HG03457 (cell line): ENCODE data around the gene CDK14.
"Not testable (repeated sequence)": the region's sequence is repeated elsewhere in the genome, so short reads cannot be mapped to it uniquely, and the experiment has no call there.

ENCODE experiments used
- ATAC-seq: cut with Tn5 transposase; IDR thresholded peaks from one replicate; pipeline ENCODE4 v1.9.1; 2021; ENCODE audit warnings: moderate number of reproducible peaks; ENCODE audit not compliant: unreplicated experiment

Gene CDK14

DNA sequence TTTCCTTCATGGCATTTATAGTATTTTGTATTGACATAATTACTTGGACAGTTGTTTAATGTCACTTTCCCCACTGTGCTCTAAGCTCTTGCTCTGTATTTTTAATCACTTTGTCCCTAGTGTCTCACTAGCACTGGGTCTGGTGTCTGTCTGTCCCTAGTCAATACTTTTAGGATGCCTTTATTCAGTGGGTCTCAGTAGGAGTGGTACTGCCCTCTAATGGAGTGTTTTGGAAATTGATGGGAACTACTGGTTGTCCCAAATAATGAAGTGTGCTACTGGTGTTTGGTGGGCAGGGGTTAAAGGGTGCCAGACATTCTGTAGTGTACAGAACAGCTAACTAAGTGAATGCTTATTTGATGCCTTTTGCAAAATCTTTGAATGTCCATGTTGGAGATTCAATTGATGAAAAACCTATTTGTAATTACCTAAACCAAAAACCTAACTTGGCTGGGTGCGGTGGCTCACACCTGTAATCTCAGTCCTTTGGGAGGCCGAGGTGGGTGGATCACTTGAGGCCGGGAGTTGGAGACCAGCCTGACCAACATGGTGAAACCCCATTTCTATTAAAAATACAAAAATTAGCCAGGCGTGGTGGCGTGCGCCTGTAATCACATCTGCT, 33.3 kb downstream of the CDK14 start:
- ATAC-seq = no peak

- ATAC-seq = no peak
Observed at GRCh38 chr7:90631502-90631901, 35.4 kb downstream of the CDK14 start.

- ATAC-seq = not testable (repeated sequence)
Observed at GRCh38 chr7:90639683-90640082, 43.6 kb downstream of the CDK14 start.

DNA sequence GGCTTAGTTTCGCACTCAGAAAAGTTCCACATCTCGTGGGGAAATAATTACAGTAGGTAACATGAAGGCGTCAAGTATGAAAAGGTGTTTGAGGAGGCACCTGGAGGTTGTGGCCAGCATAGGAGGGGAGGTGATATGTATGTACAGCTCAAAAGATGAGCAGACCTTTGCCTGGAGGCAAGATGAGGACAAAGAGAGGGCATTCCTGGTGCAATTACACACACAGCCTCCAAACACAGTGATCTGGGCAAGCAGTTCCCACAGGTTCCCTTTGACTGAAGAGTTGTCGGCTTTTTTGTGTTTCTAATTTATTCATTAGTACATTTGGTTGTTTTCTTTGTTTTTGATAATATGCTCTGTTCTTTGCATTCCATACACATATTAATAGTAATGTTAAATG, 46.9 kb downstream of the CDK14 start:
- ATAC-seq = no peak

GRCh38 chr7:90645784-90646183, 49.7 kb downstream of the CDK14 start:
- peak; percentile 63 for ATAC-seq

DNA sequence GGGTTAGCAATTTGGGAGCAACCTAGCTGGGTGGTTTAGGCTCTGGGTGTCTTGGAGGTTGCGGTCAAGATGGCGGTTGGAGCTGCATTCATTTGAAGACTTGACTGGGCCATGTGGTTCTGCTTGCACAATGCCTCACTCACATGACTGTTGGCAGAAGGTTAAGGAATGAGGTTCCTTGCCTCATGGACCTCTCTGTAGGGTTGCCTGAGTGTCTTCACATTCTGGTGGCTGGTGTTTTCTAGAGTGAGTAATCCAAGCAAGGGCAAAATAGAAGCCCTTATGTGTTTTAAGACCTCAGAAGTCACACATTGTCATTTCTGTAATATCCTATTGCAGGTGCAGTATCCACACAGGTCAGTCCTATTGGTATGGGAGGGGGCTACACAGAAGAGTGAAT, 52.0 kb downstream of the CDK14 start:
- ATAC-seq = no peak

DNA sequence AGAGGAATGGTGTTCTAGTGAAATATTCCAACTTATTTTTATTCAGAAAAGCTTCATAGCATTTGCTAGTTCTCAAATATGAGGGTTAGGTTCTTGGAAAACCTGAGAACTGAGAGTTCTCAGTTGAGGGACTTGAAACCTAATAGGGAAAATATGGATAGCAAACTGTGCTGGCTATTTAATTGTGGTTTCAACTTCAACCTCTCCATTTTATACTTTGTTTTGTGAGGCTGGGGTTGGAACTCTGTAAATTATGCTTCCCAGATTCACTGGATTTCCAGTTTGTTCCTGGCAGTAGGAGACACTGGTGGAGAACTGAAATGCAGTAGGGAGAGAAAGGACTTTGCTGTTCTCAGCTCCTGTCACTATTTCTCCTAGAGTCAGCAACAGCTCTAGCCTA, 52.7 kb downstream of the CDK14 start:
- no peak for ATAC-seq

DNA sequence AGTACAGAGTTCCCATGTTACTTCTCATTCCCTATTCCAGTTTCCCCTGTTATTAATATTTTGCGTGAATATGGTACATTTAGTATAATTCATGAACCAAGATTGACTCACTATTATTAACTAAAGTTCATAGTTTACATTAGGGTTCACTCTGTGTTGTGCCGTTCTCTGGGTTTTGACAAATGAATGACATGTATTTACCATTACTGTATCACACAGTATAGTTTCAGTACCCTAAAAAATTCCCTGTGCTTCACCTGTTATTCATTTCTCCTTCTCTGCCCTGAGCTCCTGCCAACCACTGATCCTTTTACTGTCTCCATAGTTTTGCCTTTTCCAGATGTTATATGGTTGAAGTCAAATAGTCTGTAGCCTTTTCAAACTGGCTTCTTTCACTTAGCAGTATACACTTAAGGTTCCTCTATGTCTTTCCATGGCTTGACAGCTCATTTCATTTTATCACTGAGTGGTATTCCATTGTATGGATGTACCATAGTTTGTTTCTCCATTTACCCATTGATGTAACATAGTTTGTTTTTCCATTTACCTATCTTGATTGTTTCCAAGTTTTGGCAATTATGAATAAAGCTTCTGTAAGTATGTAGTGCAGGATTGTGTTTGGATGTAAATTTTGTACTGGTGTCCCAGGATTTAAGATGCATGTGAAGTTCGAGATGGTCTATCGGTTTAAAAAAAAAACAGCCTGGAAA, 58.8 kb downstream of the CDK14 start:
- no peak for ATAC-seq

DNA sequence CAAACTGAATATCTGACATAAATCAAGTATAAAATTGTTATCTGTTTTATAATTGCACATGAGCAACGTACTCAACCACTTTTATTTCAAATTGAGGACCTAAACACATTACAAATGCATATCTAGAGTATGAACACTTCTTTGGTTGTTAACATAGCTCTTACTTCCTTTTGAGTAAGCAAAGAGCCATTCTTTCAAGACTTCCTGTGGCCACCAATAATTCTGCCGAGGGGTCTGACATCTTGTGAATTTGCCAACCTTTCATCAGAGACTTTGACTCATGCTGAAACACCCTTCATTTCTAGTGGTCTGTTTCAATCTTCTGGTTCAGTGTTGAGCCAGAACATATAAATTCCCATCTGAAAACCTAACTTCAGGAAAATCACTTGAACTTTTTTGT, 59.4 kb downstream of the CDK14 start:
- ATAC-seq = no peak

- no peak for ATAC-seq
Observed at GRCh38 chr7:90657481-90657880, 61.4 kb downstream of the CDK14 start.

- ATAC-seq = no peak
Observed at GRCh38 chr7:90660100-90660499, 64.0 kb downstream of the CDK14 start.

GRCh38 chr7:90660819-90661218, 64.7 kb downstream of the CDK14 start:
- ATAC-seq = no peak

DNA sequence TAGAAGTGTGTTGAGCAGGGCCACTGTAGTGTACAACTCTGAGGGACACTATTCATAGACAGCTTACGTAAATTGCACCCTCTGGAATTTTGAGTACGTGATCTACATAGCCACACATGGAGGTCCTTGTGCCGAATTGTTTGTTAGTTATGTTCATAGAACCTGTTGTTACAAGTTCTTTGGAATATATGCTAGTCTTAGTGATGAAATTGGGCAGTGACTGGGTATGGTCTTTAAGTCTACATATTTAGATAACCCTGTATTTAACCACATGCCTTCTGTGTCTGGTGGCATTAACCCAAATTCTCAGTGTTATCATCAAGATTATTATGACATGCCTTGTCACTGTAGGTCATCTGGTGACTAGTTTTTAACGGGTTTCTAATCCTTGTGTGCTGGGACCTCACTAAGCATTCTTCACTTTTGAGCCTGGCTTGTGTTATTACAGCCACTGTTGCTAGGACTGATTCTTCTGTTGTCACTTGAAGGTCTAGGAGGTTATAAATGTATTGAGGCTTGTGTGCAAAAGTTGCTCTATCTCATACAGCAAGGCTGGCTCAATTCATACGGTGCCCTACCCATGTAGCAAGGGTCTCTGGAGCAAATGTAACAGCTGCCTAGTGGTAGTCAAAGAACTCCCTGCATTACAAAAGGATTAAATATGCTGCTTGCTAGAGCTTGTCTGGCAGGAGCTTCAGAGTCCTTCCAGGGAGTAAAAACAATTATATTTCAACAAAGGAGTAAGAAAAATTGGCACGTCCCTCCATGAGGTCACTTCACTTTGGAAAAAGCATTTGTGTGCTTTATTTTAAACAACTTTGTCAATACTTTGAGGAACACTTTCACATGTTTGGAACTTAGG, 65.4 kb downstream of the CDK14 start:
- ATAC-seq = no peak

DNA sequence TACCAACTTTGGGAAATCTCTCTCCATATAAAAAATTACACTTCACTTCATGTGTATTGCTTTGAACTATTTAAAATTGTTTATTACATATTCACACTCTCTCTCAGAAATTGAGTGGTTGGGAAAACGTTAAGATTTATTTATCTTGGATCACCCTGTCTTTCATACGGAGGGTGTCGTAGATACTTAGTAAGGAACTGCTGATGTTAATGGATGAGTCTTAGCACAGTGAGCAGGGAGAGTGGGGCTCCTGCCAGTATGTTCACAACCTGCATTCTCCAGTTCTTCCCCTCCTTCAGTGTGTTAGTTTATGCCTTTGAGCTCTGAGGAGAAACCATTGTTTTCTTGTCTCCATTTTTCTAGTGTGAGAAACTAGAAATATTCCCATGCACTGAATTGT, 67.1 kb downstream of the CDK14 start:
- no peak for ATAC-seq

- ATAC-seq = no peak
Observed at GRCh38 chr7:90666186-90666585, 70.1 kb downstream of the CDK14 start.

DNA sequence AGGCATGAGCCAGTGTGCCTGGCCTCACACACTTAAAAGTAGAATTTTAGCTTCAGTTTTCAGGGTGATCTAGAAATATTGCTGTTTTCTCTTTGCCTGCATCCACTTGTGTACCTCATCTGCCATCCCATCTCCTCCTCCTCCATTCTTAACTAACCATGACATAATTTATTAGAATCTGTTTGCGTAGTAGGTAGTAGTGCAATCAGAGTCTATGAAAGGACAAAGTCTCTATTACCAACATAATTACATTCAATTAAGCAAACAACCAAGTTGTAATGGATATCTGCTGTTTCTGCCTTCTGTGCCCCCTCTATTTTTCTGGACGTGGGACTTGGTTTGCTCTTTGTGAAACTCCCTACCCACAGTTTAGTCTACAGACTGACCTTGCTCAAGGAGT, 72.9 kb downstream of the CDK14 start:
- no peak for ATAC-seq

DNA sequence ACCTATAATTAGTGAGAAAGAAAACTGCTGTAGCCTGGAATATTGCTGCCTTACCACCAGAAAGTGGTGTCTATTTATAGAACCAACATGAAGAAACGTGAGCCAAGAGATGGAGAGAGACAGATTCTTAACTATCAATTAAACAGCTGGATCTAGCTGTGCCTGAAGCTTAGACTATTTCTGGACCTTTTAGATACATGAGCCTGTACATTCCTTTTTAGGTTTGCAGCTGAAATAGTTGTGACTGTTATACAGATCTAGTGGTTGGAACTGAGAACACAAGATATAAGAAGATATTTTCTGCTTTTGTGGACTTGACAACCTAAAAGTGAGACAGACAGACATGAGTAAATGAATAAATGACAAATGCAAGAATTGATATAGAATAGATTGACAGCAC, 73.4 kb downstream of the CDK14 start:
- ATAC-seq = no peak

- no peak for ATAC-seq
Observed at GRCh38 chr7:90671571-90671970, 75.5 kb downstream of the CDK14 start.

DNA sequence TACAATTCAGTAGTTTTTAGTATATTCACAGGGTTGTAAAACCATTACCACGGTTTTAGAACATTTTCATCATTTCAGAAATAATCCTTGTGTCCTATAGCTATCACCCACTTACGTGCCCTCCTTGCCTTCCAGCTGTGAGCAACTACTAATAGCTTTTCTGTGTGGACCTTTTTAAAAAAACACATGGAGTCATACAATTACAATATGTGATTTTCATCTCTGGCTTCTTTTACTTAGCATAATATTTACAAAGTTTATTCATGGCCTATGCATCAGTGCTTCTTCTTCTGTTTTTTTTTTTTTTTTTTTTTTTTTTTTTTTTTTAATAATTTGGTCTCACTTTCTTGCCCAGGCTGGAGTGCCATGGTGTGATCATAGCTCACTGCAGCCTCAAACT, 76.1 kb downstream of the CDK14 start:
- ATAC-seq = no peak

DNA sequence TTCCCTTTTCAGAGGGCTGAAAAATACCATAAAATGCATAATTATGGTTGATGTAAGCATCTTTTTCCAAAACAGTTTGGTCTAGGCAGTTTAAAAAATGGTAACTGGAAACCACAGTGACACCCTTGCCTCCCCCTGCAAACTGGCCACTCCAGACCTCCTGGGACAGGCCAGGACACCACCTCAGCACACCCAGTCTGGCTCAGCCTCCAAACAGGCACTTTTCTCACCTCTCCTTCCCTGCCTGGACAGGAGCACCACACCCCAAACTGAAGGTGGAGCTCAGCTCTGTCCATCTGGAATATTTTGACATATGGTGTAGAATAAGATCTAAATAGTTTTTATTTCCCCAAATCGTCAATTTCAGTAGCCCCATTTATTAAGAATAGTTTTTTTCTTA, 78.5 kb downstream of the CDK14 start:
- ATAC-seq = no peak

- no peak for ATAC-seq
Observed at GRCh38 chr7:90675982-90676381, 79.9 kb downstream of the CDK14 start.
